Globus pallidus (tissue), 1 donor: ENCODE results near the gene CRHR1.

Source experiments
- DNase-seq: peaks from one replicate; pipeline ENCODE4 v3.0.0-alpha.2; 2015; ENCODE audit warnings: low spot score

CRHR1 gene

DNA sequence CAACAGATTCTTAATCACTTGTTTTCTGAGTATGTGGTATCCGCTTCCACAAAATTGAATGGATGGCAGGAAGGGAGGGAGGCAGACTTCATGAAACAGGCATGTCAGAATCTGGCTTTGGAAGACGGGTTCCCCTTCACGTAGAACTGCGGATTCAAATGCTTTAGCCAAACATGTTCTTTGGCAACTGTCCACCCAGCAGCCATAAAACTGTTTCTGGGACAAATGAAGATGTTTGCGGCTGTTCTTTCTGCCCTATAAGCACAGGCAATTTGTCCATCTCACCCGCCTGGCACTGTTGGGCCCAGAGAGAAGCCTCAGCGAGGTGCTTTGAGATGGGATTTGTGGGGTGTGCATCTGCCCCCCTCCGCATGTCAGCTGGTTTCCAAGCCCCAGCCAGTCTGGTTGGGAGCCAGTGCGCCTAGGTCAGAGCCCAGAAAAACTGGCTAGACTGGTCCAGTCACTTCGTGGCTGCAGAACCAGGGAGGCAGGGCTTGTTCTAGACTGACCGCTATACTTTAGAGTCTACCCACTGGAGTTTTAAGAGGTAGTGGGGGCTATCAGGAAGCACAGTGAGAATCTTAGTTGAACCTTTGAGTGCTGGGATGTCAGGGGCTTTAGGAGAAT is 6.3 kb downstream of the CRHR1 start:
- DNase-seq = no peak

DNA sequence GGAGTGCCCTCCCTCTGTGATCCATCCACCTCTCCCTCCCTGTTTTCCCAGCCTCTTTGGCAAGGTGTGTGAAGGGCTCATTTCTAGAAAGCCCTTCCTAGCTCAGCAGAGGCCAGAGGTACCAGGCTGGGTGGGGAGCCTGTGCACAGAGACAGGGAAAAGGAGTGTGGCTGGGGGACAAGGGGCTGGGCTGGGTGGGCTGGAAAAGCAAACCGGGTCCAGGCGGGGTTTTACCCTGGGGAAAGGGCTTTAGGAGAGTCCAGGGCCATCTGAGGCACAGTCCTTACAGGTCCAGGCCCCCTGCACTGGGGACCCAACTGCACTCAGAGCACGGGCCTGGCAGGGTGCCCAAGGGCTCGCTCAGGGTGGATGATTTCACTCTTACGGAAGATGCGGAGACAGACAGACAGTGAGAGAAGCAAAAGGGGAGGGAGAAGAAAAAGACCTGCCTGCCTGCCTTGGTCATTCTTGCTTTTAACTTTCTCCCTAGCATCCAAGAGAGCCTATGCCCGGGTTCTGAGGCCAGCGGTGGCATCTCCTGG is 7.0 kb downstream of the CRHR1 start:
- DNase-seq = no peak

DNA sequence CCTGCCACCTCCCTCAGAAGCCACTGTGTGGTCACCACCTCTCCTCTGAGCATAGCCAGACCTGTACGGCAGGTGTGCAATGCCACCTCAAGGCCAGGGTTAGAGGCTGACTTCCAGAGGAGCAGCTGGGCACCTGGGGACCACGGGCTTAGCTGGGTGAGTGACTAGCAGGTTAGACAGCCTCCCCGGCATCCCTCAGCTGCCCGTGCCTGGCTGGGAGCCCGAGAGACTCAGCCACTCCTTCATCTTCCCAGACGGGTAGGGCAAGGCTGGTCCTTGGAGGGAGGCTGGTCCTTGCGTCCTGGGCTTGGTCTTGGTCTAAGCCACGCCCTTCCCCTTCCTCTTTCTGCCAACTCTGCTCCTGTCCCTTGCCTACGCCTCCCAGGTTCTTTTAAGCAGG is 7.8 kb downstream of the CRHR1 start:
- DNase-seq = no peak

DNA sequence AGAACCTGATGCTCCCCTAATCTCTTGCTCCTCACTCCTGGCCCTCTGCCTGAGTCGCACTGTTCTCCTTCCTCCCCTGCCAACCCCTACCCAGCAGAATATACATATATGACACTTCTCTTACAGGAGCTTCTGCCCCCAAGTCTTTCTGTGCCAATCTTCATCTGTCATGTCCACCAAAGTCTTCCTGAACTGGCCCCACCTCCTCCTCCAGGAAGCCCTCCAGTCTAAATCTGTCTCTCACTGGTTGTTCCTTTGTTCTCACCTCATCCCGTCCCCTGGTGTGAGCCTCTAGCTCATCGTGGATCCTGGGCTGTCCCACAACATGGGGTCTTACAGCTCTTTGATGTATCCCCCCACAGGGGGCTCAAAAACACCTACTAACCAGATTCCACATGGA is 8.3 kb downstream of the CRHR1 start:
- DNase-seq = no peak

DNA sequence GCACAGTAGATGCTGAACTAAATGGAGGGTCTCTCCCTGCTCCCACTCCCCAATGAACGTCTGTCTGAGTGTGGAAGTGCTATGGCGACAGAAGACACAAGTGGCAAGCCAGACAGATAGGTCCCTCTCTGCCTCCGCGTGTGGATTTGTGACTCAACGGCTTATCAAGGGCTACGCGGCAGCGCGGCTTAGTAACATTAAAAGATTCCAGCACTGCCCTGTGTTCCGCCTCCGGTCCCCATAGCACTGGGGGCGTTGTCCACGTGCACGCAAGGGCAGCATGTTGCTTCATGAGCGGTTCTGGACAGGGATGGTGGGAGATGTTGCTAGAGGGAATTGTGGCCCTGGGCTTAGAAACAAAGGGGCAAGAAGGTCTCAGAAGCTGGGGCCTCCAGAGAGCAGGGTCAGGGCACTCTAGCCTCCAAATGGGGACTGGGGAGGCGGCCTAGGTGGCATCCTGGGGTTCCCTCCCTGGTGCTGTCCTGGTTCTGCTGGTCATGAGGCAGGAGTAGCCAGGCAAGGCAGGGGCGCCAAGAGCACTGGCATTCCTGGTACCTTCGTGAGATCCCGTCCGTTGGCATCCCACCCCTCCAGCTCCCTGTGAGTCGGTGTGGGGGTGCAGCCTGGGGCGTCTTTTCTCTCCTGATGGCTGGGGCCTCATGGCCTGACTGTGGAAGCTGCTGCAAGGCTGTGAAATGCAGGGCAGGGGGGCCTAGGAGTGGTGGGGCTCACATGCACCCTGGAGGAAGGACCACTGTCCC is 9.1 kb downstream of the CRHR1 start:
- DNase-seq = no peak

DNA sequence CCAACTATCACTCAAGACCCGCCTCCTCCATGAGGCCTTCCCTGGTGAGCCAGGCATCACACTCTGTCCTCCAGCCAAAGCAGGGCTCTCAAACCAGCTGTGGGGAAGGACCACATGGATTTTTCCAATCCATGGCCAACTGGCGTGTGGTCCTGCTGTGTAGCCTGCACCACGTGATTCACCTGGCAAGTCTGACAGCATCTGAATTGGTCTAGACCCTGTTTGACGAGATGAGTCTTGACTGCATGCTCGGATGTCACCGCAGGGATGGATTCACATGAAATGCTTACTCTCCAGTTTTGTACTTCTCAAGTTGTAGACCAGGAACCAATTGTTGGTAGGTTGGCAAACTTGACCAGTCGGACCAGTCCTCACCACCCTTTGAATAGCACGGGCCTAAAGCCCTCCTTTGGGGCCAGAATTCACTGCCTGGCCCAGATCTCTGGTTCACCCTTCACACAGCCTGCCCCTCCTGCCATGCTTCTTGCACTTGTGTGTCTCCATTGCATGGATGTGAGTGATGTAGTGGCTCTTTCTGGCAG is 9.9 kb downstream of the CRHR1 start:
- DNase-seq = no peak

DNA sequence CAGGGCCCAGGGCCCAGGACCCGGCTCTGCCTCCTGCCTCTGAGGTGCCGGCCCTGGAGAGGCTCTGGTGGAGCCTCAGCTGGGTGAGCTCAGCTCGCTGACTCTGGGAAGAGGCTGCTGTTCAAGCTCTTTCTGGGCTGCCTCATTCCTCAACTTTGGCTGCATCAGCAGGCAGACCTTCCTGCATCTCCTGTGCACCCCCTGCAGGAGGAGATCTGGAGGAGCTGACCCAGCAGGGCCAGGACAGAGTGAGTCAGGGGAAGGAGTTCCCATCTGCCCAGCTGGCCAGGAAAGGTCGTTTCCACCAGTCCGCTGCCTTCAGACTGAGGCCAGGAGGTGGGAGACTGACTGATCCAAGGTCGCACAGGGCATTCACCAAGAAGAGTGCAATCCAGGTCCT is 10.7 kb downstream of the CRHR1 start:
- DNase-seq = no peak

DNA sequence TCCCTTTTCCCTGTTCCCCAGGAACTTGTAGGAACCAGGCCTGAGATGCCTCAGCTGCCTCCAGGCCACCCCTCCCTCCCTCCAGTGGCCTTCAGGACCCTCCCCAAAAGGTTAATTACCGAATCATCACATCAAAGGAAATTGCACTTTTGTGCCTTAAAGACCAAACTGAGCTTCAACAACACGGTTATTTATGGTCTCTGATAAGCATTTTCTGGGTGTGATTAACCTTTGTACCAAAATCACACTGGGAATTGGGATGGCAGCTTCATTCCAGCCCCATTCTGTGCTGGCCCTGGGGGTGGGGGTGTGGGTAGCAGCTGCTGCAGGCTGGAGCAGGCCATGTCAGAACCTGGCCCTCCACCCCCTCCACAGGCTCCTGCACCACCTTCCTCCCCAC is 16.7 kb downstream of the CRHR1 start:
- DNase-seq = no peak

DNA sequence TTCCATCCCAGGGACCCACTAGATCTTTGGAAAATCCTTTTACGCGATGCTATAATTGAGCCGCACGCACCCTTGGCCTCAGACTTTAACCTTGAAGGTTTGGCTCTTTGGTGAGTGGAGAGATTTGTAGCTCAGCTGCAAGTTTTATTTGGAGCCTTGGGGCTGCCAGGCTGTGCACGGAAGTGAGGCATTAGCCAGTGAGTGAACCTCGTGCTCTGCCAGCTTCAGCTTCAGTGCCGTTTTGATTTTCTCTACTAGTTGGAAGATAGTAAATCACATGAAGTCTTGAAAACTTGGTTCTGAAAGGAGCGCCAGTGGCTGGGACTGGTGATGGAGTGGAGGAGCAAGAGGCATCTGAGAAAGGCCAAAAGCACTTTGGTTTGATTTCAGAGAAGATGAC is 17.3 kb downstream of the CRHR1 start:
- DNase-seq = no peak

DNA sequence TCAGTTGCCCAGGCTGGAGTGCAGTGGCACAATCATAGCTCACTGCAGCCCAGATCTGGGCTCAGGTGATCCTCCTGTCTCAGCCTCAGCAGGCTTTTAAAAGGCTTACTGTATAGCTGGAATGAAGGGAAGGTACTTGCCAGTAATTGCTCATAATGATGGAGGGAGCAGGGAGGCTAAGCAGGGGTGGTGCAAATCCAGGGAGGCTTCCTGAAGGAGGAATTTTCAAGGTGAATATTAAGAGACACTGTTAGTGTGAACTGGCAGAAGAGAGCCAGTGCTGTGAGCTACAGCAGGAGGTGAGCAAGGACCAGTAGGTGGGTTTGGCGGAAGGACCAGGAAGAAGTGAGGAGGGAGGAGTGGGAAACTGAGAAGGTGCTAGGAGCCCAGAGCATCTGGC is 24.7 kb downstream of the CRHR1 start:
- DNase-seq = no peak

DNA sequence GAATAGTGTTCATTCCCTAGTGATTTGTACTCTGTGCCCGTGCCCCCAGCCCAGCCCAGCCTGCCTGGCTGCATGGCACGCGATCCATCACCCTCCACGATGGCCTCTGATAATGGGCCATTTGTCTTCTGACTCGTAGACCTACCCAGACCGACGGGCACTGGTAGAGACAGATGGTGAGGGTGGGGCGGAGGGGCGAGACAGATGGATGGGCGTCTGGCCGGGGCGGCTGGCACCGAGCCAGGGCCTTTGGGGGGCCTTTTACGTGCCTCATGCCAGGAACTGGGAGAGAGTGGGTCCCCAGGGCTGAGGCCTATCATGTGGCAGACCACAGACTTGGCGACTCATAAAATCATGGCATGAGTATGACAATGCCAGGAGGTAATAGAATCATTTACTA is 25.4 kb downstream of the CRHR1 start:
- no peak for DNase-seq

DNA sequence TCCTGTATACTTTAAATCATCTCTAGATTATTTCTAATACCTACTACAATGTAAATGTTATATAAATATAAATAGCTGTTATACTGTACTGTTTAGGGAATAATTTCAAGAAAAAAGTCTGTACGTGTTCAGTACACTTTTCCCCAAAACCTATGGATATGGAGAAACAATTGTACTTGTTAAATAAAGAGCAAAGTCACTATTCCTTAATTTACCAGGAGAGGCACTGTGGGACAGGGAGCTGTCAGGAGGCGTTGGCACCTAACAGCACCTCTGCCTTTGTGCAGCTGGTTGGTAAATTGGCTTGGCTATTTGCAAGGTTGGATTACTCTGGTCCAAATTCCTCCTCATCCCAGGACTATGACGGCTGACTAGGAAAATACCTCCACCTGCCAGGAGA is 28.0 kb downstream of the CRHR1 start:
- DNase-seq = no peak

DNA sequence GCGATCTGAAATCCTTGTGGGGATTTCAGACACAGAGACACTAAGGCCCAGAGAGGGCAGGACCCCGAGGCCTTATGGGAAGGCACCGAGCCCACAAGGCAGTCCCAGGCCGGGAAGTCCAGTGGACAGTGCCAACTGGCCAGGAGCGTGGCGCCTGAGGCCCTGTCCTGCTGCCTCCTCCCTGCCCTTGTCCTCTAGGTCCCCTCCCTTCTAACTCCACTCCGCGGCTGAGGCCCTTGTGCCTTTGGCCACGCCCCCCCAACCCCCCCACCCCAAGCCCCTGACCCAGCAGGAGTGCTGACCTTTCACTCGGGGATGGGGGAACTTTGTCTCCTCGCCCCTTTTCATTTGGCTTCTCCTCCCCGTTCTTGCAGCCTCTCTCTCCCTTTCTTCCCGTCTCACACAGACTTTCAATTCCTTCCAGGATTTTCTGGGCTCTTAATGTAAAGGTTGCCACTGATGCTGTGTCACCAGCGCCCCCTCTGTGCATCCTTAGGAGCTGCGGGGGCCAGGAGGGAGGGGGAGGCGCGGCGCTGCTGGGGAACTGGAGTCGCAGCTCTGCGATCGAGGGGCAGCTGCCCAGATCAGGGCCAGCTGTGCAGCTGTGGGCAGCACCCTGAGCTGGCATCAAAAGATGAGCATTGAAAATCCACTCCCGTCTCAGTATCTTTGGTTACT is 29.1 kb downstream of the CRHR1 start:
- DNase-seq = peak; percentile 69

DNA sequence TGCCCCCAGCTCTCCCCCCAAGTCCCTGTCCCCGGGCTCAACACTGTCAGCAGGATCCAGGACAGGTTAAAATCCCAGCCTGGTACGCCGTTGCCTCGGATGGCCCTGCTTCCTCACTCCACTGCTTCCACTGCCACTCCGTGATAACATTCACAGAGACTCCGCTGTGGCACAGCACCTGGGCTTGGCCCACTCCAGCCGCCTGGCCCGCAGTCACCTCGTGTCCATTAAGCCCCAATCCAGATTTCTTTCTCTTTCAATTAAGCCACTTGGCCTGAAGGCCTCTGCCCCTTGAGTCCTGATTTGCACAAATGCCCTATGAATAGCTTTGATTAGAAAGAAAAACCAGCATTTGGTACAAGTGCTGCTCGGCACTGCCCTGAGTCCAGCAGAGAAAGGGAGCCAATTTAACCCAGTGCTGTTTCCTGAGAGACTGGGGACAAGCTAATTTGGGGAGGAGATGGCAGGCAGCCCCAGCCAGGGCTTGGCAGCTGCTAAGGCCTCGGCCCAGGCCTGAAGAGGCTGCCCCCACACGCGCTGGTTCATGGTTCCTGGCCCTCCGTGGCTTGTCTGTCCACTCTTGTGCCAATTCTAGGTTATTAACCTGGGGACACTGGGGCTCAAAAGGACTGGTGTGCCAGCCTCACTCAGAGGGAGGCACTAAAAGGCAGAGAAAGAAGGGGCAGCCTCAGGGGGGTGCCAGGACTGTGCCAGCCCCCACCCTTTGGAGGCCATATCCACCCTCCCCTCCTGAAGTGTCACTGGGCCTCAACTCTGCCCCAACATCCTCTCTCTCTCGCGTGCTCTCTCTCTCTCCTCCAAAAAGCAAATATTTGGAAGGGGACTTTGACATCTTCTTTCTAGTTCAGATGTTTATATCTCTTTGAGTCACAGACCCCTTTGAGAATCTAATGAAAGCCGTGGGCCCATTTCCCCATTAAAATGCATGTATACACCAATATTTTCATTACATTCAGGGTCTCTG is 30.8 kb downstream of the CRHR1 start:
- peak; percentile 55 for DNase-seq

DNA sequence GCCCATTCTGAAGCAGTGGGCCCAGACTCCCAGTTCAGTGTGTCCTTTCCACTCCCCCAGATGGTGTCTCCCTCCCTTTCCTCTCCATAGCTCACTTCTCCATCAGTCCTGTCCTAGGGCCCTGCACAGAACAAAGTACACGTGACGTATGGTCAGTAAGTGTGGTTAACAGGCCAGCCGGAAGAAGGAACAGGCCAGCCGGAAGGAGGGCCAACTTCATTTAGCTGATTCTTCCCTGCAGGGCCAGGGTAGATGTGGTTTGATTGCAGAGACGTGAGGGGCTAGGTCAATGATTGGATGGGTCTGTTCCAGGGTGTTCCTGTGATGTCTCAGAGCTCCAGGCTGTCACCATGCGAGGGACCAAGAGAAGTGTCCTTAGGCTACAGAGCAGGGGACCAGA is 31.6 kb downstream of the CRHR1 start:
- no peak for DNase-seq

DNA sequence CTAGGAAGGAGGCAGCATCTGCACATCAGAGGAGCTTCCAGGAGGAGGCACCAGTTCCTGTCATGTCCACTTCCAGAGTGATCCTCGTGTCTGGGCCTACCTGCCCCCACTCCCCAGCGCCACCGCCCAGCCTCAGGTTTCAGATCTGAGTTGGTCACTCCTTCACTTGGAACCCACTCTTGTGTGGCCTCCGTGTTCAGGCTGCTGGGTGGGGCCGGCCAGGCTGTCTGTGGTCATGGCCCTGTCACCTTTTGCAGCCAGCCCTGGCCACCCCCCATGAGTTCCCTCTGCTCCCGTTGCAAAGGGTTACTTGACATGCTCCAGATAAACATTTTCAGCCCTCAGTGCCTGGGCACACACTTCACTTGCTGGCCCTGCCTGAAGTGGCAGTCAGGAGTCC is 33.9 kb downstream of the CRHR1 start:
- DNase-seq = no peak

DNA sequence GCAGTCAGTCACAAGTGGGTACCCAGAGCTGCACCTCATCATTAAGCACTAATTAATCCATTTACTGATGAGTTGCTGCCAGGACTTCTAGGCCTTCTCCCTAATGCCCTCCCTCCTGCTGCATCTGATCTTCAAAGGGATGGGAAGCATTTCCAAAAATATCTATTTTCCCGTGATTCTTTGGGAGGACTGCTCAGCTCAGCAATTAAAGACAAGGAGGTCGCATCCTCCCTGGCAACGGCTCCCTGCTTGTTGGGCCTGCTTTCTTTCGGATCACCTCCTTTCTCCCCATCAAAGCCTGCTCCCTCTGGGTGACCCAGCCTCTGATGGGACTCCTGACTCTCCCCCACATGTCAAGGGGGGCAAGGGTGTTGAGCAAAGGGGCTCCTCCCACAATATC is 34.6 kb downstream of the CRHR1 start:
- DNase-seq = no peak

DNA sequence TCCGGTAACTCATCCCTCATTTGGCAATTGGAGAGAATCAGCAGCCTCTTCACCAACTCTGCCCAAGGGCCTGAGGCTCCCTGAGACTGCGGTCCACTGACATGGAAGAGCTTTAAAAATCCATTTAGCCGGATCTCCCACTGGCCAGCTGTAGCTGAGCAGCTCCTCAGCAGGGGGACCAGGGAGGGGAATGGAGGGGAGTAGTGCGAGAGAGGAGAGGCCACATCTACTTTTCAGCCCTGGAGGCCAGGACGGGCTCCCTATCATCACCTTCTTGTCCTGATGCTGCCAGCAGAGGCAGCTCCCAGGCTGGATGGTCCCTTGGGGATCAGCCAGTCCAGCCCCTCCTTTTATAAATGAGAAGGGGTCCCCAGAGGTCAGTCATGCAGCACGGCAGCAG is 35.5 kb downstream of the CRHR1 start:
- no peak for DNase-seq

DNA sequence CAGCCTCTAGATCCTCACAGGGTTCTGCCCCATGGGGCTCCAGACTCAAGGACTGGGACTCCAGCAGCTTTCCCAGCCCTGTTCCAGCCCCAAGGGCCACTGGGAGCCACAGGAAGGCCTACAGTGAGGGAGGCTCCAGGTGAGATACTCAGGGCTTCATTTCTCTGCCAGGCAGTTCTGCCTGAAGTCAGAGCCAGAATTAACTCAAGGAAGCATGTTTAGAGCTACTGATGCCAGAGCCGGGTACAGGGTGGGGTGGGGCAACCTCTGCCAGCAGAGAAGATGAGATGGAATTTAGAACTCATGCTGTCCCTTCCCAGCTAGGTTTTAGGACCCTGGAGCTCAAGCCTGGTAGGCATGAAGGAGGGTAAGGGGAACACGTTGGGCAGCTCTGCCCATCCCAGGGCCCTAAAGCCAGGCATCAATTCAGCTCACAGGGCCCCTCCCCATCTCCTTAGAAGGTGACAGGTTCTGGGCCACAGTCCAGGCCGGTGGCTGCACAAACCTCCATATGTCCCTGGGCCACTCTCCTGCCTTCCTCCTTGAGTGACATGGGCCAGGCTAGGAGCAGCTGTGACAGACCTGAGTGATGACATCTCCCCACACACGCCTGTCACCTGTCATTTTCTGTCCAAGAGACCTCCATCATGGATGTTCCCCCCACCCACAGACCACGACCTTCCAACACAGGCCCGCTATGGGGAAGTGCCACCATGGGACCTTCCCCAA is 36.1 kb downstream of the CRHR1 start:
- DNase-seq = no peak

DNA sequence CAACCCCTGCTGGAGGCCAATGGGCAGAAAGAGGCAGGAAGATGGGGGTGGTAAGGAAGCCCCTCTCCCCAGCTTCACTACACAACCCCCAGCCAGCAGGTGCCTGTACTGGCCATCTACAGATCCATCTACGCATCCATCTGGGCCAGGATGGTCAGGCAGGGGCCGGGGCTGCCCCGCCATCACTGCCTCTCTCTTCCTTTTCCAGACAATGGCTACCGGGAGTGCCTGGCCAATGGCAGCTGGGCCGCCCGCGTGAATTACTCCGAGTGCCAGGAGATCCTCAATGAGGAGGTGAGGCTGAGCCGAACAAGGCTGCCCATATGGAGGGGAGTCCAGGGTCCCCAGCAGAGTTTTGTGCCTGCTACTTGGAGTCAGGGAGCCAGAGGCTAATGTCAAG is 37.0 kb downstream of the CRHR1 start:
- no peak for DNase-seq

DNA sequence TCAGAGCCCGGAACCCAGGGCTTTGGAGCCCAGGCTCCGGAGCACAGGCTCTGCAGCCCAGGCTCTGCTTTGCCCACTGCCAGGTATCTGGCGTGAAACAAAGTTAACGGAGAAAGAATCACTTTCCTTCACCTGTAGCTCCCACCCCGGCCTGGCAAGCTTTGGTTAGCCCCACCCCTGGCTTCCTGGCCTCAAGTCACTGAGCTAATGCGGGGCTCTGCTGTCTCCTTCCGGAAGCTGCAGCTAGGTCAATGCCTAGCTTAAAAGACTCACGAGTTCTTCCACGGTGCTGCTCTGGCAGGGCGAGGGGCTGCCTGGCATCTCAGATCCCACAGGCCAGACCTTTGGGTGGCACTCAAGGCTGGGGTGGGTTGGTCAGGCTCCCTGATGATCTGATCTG is 39.5 kb downstream of the CRHR1 start:
- no peak for DNase-seq
